ENCODE data around the gene RRM2. TPM values are rescaled to one million over a fixed set of nuclear protein-coding genes. Genes with fewer than 3 reads are reported as not detected.

RRM2 gene
- total RNA-seq, 1 experiment from 2014 or later = 129 TPM

- no peak for TF ChIP-seq ZNF263 (CRISPR knock-in tag; IDR thresholded peaks at IDR 0.05; ENCODE audit: low read depth)
- TF ChIP-seq GTF2I (CRISPR knock-in tag; conservative IDR thresholded peaks at IDR 0.05) = no peak
- TF ChIP-seq KAT7 (CRISPR knock-in tag; IDR thresholded peaks at IDR 0.05; ENCODE audit: borderline replicate concordance) = no peak
Observed at GRCh38 chr2:10126632-10127026, 4.1 kb downstream of the RRM2 start (continued).

DNA sequence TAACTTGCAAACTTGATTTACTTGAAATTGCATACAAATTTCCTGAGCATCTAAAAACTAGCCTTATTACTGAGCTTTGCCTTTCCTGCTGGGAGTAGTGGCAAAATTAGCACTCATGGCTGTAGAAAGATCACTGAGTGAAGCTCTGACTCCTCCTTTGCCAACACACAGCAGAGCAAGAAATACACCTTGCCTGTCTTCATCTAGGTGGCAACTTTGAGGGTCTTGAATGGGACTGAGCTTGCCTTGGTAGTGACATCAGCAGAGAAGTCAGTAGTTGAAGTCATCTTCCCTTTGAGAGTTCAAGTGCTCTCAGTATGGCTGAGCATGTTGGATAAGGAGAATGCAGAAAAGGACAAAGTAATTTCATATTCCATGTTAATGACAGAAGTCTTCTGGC lies 5.9 kb downstream of the RRM2 start:
- Mint-ChIP-seq H3K36me3 (peaks cover 82% of the 10 kb centered on the region), H3K27ac (no peak overlapping the region), H3K4me3 (no peak overlapping the region), H3K4me1 (peaks cover 54% of the 10 kb centered on the region), H3K27me3 (ENCODE audit: low read depth) (no peaks in the 10 kb centered on the region), H3K9me3 (no peaks in the 10 kb centered on the region)
- no peak for DNase-seq (ENCODE audit: low spot score)
- TF ChIP-seq SMAD4 (CRISPR knock-in tag; IDR thresholded peaks at IDR 0.05) = no peak
- no peak for TF ChIP-seq SP1 (CRISPR knock-in tag; conservative IDR thresholded peaks at IDR 0.05)
- TF ChIP-seq MYBL2 (CRISPR knock-in tag; IDR thresholded peaks at IDR 0.05) = no peak
- no peak for TF ChIP-seq KAT7 (CRISPR knock-in tag; IDR thresholded peaks at IDR 0.05; ENCODE audit: borderline replicate concordance)
- no peak for TF ChIP-seq EMX1 (CRISPR knock-in tag; IDR thresholded peaks at IDR 0.05)
- TF ChIP-seq ZNF138 (CRISPR knock-in tag; conservative IDR thresholded peaks at IDR 0.05) = no peak
- no peak for TF ChIP-seq ZNF512 (CRISPR knock-in tag; IDR thresholded peaks at IDR 0.05; ENCODE audit: borderline replicate concordance)
- no peak for TF ChIP-seq ARID4B (CRISPR knock-in tag; IDR thresholded peaks at IDR 0.05; ENCODE audit: borderline replicate concordance)
- TF ChIP-seq, protein P1, sequence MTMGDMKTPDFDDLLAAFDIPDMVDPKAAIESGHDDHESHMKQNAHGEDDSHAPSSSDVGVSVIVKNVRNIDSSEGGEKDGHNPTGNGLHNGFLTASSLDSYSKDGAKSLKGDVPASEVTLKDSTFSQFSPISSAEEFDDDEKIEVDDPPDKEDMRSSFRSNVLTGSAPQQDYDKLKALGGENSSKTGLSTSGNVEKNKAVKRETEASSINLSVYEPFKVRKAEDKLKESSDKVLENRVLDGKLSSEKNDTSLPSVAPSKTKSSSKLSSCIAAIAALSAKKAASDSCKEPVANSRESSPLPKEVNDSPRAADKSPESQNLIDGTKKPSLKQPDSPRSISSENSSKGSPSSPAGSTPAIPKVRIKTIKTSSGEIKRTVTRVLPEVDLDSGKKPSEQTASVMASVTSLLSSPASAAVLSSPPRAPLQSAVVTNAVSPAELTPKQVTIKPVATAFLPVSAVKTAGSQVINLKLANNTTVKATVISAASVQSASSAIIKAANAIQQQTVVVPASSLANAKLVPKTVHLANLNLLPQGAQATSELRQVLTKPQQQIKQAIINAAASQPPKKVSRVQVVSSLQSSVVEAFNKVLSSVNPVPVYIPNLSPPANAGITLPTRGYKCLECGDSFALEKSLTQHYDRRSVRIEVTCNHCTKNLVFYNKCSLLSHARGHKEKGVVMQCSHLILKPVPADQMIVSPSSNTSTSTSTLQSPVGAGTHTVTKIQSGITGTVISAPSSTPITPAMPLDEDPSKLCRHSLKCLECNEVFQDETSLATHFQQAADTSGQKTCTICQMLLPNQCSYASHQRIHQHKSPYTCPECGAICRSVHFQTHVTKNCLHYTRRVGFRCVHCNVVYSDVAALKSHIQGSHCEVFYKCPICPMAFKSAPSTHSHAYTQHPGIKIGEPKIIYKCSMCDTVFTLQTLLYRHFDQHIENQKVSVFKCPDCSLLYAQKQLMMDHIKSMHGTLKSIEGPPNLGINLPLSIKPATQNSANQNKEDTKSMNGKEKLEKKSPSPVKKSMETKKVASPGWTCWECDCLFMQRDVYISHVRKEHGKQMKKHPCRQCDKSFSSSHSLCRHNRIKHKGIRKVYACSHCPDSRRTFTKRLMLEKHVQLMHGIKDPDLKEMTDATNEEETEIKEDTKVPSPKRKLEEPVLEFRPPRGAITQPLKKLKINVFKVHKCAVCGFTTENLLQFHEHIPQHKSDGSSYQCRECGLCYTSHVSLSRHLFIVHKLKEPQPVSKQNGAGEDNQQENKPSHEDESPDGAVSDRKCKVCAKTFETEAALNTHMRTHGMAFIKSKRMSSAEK (CRISPR knock-in tag; IDR thresholded peaks at IDR 0.05; ENCODE audit: borderline replicate concordance) = no peak
- TF ChIP-seq, protein P2, sequence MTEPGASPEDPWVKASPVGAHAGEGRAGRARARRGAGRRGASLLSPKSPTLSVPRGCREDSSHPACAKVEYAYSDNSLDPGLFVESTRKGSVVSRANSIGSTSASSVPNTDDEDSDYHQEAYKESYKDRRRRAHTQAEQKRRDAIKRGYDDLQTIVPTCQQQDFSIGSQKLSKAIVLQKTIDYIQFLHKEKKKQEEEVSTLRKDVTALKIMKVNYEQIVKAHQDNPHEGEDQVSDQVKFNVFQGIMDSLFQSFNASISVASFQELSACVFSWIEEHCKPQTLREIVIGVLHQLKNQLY (CRISPR knock-in tag; IDR thresholded peaks at IDR 0.05) = no peak
- TF ChIP-seq ZNF425 (CRISPR knock-in tag; conservative IDR thresholded peaks at IDR 0.05) = no peak
- TF ChIP-seq ZNF263 (CRISPR knock-in tag; IDR thresholded peaks at IDR 0.05; ENCODE audit: low read depth) = no peak
- no peak for TF ChIP-seq ZNF671 (CRISPR knock-in tag; IDR thresholded peaks at IDR 0.05)
- TF ChIP-seq CDX4 (CRISPR knock-in tag; IDR thresholded peaks at IDR 0.05; ENCODE audit: borderline replicate concordance) = no peak
- ChIA-PET CTCF (interaction anchor here (1.2 kb wide), 1 partner anchor 57 kb away, joined by 3 read pairs; no protein-coding TSS in a partner anchor), POLR2A (no interaction called here)
- ATAC-seq = no peak

Measured in WTC11 (cell line).